Measurements from ENCODE around the gene TRO.

TRO gene

DNA sequence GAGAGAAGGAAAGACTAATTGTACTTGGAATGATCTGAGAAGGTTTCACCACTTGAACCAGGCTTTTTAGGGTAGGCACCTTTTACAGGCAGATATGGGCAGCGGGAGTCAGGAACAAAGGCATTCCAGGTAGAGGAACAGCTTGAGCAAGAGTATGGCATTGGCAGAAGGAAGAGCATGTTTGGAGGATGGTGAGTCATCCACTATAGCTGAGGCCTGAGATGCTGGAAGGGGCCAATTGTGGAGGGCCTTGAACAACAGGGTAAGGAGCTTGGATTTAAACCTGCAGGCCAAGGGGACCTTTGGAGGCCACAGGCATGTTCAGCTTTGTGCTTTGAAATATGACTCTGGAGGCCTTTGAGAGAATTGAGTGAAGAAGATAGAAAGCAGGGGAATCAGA, 41.1 kb downstream of the TRO start:
- DNase-seq, result no peak

DNA sequence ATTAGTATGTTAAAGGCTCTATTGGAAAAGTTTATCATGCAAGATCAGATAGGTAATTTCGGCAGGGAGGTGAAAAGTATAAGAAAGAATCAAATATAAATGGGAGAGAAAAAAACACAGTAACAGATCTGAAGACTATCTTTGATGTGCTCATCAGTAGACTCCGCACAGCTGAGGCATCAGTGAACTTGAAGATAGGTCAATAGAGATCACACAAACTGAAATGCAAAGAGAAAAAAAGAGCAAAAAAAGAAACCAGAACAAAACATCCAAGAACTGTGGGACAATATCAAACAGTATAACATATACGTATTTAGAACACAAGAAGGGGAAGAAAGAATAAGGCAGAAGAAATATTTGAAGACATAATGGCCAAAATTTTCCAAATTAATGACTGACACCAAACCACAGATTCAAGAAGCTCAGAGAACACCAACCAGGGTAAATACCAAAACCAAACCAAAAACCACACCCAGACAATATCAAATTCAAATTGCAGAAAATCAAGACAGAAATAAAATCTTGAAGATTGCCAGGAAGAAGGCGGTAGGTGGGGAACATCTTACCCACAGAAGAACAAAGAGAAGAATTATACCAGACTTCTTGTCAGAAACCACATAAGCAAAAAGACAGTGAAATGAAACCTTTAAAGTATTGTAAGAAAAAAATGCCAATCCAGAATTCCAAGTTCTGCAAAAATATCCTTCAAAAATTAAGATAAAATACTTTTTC, 44.3 kb downstream of the TRO start:
- no peak for DNase-seq

DNA sequence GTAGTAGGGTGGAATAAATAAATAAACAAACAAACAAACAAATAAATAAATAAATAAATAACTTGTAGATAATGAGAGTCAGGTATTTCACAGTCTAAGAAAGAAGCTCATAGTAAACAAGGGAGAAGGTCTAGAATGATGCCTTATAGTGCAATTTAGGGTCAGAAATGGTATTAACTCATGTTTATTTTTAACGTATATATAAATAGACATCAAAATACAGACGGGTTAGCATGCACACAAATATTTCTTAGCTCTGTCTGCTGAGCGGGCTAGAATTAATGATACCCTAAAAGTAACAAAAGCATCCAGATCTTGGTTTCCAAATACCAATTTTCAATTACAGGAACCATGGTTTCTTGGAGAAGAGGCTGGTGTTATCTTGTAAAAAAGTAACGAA, 56.8 kb downstream of the TRO start:
- no peak for DNase-seq

DNA sequence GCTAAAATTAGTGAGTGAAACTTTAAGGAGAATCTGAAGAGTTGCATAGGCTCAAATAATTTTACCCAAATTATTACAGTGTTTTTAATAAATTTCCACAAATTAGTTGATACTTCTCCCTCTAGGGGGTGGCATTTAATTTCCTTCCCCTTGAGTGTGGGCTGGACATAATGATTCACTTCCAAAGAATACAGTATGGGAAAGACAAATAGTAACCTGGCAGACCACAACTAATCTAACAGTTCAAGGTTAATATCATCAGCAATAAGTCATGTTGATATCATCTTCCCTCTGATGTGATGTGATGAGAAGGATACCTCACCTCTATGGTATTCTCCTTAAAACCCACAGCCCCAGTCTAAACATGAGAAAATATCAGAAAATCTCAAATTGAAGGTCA, 57.8 kb downstream of the TRO start:
- DNase-seq, result no peak

DNA sequence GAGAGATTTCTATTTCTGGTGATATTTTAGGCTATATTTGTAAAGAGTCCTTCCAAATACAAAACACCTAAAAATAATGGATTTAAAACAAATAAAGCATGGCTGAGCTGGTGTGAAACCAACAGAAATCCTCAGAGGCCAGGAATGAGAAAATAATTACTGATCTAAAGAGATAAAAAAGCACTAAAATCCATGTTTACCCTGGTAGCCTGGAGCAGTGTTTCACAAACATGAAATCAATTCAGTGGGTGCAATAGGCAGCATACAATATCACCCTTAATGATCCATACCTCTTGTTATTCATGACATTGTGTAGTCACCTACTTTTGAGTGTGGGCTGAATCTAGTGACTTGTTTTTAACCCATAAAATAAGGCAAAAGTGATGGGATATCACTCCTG, 58.8 kb downstream of the TRO start:
- DNase-seq, result no peak

DNA sequence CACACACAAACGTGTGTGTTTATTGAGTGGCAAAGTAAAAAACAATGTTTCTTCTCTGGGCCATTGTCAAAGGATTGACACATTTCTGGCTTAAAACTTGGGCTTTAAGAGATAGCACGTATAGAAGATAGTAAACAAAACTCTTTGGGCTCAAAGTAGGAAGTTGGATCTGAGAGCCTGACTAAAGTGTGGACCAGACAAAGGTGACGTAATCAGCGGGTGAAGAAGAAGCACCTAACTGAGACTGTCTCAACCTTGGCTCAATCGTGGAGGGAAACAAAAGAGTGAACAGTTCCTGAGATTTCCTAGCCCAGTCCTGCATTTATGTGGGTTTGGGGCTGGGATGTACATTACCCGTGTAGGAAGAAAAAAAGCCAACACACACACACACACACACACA, 59.7 kb downstream of the TRO start:
- no peak for DNase-seq
